Ovary (tissue), 9 donors: Measurements from ENCODE around the gene MED1. TPM values are rescaled to one million over a fixed set of nuclear protein-coding genes. Genes with fewer than 3 reads are reported as not detected.

Experiments used
- DNase-seq, 5 donors: peaks; one replicate each; pipeline ENCODE4 v3.0.0-alpha.2; 2019 to 2020
- H3K27ac ChIP-seq, 2 donors: fragments of 200-600 bp; one replicate each; pipeline versions ENCODE4 v1.5.1 to v1.8.0; 2019 to 2022
- H3K27me3 ChIP-seq: fragments of 200-600 bp; one replicate; pipeline ENCODE4 v1.8.0; 2022
- H3K36me3 ChIP-seq: fragments of 200-600 bp; sonication (generic); one replicate; pipeline ENCODE4 v1.5.1; 2019
- H3K4me1 ChIP-seq: one replicate; pipeline ENCODE4 v1.8.1; 2013; ENCODE audit warnings: mild to moderate bottlenecking, moderate library complexity; ENCODE audit not compliant: insufficient read depth
- H3K4me3 ChIP-seq: fragments of 200-600 bp; sonication (generic); one replicate; pipeline ENCODE4 v1.5.1; 2017
- H3K9me3 ChIP-seq, 2 donors: fragments of 200-600 bp in 1 of 2; sonication (generic) in 1 of 2; one replicate each; pipeline versions ENCODE4 v1.5.1 to v1.8.1; 2013 to 2019; ENCODE audit warnings: mild to moderate bottlenecking in 1 of 2, moderate library complexity in 1 of 2
- EP300 ChIP-seq: sonication (generic); formaldehyde crosslinking; IDR thresholded peaks from one replicate; pipeline ENCODE4 v1.6.1; 2017; ENCODE audit warnings: antibody characterized with exemption
- POLR2A ChIP-seq: fragments of 450-650 bp; IDR thresholded peaks from one replicate; pipeline ENCODE4 v1.6.1; 2017; ENCODE audit warnings: antibody characterized with exemption, mild to moderate bottlenecking, moderate library complexity
- WGBS, 3 donors: extraction: QIAGEN DNeasy Blood & Tissue Kit in 1 of 3; methylation state at CpG; one replicate each; pipeline versions ENCODE4 v1.1.5 to v1.1.7; 2013 to 2017; 5-methylcytosine and 5-hydroxymethylcytosine counted together
- intact Hi-C, 4 donors: fragments of 100-400 bp; cut with DNase I; formaldehyde crosslinking; loops; one replicate each; pipeline versions ENCODE4 v1.11.0 to v1.15.1; 2022 to 2023
- polyA plus RNA-seq, 2 donors: library from polyadenylated mRNA; stranded (reverse); fragments of 200-250 nt in 1 of 2; fragments of 350-450 nt in 1 of 2; fragmentation: Illumina TruSeq in 1 of 2; extraction: RNeasy Lipid Tissue Mini Kit (QIAGEN cat#74804) in 1 of 2; gene quantifications; one replicate each; pipeline ENCODE4 v1.2.3, GENCODE V29; 2013 to 2014
- total RNA-seq, 7 donors: library from RNA; depleted of rRNA in 2 of 7; stranded (reverse); fragments of >200 nt in 2 of 7; fragmentation: NEBNext Ultra II Directional in 3 of 7; extraction: Animal tissue kit (Norgen Biotek cat#: 25700) in 3 of 7; gene quantifications; one replicate each; pipeline versions ENCODE4 v1.1.0 to v1.2.4, GENCODE V29; 2016 to 2023
- TF ChIP-seq, protein P1 (sequence below), 3 donors: fragments of 450-650 bp in 2 of 3; fragments of 200-600 bp in 1 of 3; IDR thresholded peaks; one replicate each; pipeline versions ENCODE4 v1.5.1 to v1.8.0; 2016 to 2022; ENCODE audit warnings: antibody characterized with exemption in 3 of 3, mild to moderate bottlenecking in 1 of 3
- donor health status: DM: no; HTN: no; CAD: no; lungs with moderate emphysema.
- donor health status: DM: no; HTN: no; CAD: no.
- donor health status: Bipolar disorder and iron deficiency.
- donor health status: DM: yes; HTN: yes; CAD: no.
- donor health status: DM: no; HTN: no; CAD: no.
- donor health status: DM: yes; HTN: yes; CAD: no.

The MED1 gene
- total and polyA plus RNA-seq, 9 donors: 11.0 to 43.7 (median 33.8) TPM

DNA sequence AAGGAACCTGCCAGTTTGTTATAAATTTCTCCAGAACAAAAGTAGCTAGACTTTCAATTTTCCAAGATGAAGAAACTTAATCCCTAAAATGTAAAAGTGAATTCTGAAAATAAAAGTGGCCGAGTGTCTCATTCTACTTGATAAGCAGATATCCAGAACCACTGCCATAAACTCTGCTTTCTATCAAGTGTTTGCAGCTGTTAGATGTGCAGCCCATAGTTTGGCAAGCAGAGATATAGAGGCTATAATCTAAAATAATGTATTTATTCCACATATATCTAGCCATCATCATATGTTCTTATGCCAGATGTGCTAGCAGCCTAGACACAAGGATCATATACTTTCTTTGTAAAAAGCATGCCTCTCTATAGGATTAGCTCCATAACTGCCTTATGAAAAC, 34.9 kb downstream of the MED1 start:
- Histone ChIP-seq H3K4me3 (no peak overlapping the region), H3K36me3 (no peaks in the 10 kb centered on the region), H3K9me3 (no peaks in the 10 kb centered on the region), H3K4me1 (no peaks in the 10 kb centered on the region), H3K27ac (no peak overlapping the region), H3K27me3 (no peaks in the 10 kb centered on the region)
- 75 to 86% (median 76%) methylated on average over 1 of the region's 1 CpG for WGBS, 3 donors
- TF ChIP-seq EP300: no peak
- TF ChIP-seq POLR2A: no peak
- TF ChIP-seq, protein P1, sequence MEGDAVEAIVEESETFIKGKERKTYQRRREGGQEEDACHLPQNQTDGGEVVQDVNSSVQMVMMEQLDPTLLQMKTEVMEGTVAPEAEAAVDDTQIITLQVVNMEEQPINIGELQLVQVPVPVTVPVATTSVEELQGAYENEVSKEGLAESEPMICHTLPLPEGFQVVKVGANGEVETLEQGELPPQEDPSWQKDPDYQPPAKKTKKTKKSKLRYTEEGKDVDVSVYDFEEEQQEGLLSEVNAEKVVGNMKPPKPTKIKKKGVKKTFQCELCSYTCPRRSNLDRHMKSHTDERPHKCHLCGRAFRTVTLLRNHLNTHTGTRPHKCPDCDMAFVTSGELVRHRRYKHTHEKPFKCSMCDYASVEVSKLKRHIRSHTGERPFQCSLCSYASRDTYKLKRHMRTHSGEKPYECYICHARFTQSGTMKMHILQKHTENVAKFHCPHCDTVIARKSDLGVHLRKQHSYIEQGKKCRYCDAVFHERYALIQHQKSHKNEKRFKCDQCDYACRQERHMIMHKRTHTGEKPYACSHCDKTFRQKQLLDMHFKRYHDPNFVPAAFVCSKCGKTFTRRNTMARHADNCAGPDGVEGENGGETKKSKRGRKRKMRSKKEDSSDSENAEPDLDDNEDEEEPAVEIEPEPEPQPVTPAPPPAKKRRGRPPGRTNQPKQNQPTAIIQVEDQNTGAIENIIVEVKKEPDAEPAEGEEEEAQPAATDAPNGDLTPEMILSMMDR (IDR thresholded peaks at IDR 0.05): no peak
- intact Hi-C loops: no loop called here
- no peak for DNase-seq

DNA sequence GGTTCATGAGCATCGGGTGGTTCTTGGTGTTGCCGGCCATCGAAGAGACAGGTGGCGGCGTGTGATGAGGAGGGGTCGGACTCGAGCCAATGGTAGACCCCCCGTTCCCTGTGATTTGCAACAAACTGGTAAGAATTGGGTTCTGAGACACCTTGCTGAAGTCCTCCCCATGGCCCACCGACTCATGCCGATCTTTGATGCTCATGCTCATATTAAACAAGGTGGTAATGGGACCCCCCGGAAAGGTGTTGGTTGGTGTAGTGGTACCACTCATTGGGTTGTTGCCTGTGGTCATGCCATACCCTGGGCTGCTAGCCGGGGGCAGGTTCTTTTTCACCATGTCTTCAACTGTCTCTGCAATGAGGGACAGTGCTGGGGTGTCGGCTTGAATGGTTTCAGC, 40.8 kb downstream of the MED1 start:
- intact Hi-C loops: no loop called here
- H3K27me3 ChIP-seq: no peaks in the 10 kb centered on the region
- no peaks in the 10 kb centered on the region for H3K36me3 ChIP-seq
- 91 to 94% (median 93%) methylated on average over 13 of the region's 13 CpGs for WGBS, 3 donors
- no peaks in the 10 kb centered on the region for H3K9me3 ChIP-seq
- no peaks in the 10 kb centered on the region for H3K4me1 ChIP-seq
- DNase-seq: no peak
- TF ChIP-seq, protein P1 (IDR thresholded peaks at IDR 0.05): no peak
- no peak overlapping the region for H3K27ac ChIP-seq
- H3K4me3 ChIP-seq: no peak overlapping the region

DNA sequence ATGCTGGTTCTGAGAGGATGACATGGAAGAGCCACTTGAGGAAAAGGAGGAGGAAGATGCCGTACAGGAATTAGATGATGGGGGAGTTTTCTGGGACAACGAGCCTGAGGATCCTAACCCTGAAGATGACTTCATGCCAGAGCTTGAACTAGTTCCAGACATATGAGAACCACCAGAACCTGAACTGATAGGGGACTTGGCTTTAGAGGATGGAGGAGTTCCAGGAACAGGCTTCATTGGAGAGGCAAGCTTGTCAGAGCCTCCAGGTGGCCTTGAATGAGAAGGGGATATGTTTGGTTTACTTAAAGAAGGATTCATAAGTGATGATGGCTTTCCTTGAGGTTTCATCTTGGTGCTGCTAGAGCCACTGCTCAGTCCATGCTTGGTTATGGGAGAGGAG, 42.7 kb downstream of the MED1 start:
- no peak for DNase-seq
- Histone ChIP-seq H3K27ac (no peak overlapping the region), H3K4me3 (no peak overlapping the region), H3K4me1 (no peaks in the 10 kb centered on the region), H3K27me3 (no peaks in the 10 kb centered on the region), H3K9me3 (no peaks in the 10 kb centered on the region), H3K36me3 (no peaks in the 10 kb centered on the region)
- 46 to 52% (median 47%) methylated on average over 2 of the region's 2 CpGs for WGBS, 3 donors
- intact Hi-C loops: no loop called here
- TF ChIP-seq EP300 (no peak), POLR2A (no peak)
- TF ChIP-seq, protein P1 (IDR thresholded peaks at IDR 0.05): no peak

DNA sequence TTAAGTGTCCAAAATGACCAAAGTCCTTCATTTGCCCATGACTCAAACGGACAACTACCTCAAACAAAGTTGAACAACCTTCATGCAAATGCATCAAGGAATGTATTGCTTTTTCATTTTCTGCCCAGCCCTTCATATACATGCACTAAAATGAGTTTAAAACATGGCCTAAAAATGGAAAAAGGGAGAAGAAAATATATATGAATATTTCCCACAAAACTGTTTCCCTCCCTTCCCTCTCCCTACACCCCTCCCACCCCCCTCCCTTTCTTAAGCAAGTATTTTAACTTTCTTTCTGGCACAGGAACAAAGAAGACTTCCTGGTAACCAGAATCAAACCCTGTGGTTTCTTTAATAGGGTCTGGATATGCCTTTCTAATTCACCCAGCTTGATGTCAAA, 44.1 kb downstream of the MED1 start:
- no peaks in the 10 kb centered on the region for H3K27me3 ChIP-seq
- no peak overlapping the region for H3K27ac ChIP-seq
- no peak for TF ChIP-seq EP300
- intact Hi-C loops: no loop called here
- no peak overlapping the region for H3K4me3 ChIP-seq
- no peaks in the 10 kb centered on the region for H3K36me3 ChIP-seq
- H3K9me3 ChIP-seq: no peaks in the 10 kb centered on the region
- DNase-seq: no peak
- H3K4me1 ChIP-seq: no peaks in the 10 kb centered on the region
- WGBS, 3 donors: 64 to 66% (median 64%) methylated on average over 1 of the region's 1 CpG

DNA sequence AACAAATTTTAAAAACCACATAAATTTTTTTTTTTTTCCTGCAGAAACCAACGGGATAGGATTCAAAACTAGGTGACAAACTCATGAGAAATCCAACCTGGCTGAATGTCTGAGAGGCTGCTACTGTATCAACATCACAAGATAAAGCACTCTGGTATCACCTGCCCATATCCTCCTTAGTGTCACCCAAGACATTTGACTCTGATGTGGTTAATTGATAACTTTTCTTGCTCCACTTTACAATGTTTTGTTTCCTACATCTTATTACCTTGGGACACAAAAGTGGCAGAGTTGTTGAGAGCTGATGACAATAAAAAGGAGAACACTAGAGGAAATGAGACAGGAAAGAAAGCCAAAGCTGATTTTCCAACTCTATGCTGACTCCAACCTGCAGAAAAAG, 45.6 kb downstream of the MED1 start:
- TF ChIP-seq POLR2A (no peak), EP300 (no peak)
- TF ChIP-seq, protein P1 (IDR thresholded peaks at IDR 0.05): no peak
- Histone ChIP-seq H3K4me1 (peaks cover 1% of the 10 kb centered on the region), H3K27me3 (no peaks in the 10 kb centered on the region), H3K36me3 (no peaks in the 10 kb centered on the region), H3K27ac (no peak overlapping the region), H3K4me3 (no peak overlapping the region), H3K9me3 (no peaks in the 10 kb centered on the region)
- intact Hi-C loops: no loop called here
- no peak for DNase-seq
- WGBS, 3 donors: 34 to 39% (median 36%) methylated on average over 1 of the region's 1 CpG
